ENCODE results near the gene SCAMP5.

GRCh38 chr15:75029378-75030022 lies 34.1 kb downstream of the SCAMP5 start:
- TF ChIP-seq POLR2A (IDR thresholded peaks at IDR 0.05; ENCODE audit: low read length) = no peak
- TF ChIP-seq GATA1 (IDR thresholded peaks at IDR 0.05; ENCODE audit: low read depth, low read length) = peak; percentile 22

Data from erythroblast (primary cell).